Glomerular visceral epithelial cell (primary cell): ENCODE measurements around the gene TBX20.

Experiments
- DNase-seq: peaks from one replicate; pipeline ENCODE4 v3.0.0-alpha.2; 2016; ENCODE audit errors: extremely low spot score

TBX20 gene, protein sequence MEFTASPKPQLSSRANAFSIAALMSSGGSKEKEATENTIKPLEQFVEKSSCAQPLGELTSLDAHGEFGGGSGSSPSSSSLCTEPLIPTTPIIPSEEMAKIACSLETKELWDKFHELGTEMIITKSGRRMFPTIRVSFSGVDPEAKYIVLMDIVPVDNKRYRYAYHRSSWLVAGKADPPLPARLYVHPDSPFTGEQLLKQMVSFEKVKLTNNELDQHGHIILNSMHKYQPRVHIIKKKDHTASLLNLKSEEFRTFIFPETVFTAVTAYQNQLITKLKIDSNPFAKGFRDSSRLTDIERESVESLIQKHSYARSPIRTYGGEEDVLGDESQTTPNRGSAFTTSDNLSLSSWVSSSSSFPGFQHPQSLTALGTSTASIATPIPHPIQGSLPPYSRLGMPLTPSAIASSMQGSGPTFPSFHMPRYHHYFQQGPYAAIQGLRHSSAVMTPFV

DNA sequence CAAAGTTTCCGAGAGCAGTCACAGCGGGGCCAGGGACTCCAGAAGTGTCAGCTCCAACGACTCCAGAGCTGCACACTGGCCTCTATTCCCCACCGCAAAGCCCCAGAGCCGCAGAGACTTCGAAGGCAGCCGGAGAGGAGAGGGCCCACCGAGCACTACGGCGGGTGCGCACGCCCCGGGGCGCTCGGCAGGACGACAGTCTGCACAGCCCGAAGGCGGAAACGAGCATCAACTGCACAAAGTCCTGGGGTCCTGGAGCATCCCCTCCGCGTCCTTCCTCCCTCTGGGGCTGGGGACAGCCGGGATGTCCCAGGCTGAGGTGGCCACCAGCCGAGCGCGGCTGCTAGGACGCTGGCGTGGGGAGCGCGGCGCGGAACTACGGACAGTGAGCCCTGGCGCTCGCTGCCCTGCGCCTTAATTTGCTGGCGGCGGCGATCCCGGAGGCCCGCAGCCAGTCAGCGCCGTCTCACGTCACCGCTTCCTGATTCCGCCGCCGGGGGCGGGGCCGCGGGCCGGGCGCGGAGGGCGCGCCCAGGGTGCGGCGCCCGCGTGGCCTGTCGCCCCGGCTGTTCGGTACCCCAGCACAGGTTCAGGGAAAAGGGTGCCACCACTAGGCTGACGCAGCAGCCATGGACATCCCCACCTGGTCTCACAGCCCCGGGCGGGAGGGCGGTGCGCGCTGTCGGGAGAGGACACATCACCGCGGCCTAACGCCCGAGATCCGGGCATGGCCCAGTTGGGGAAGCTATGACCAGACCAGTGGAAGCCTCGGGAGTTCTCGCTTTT, at the start of gene TBX20:
TSS of gene TBX20 (minus strand) at position 391 of the 786 bp plus-strand sequence. CDS start 480 bp downstream, outside the sequence.
- peak; percentile 79 for DNase-seq

DNA sequence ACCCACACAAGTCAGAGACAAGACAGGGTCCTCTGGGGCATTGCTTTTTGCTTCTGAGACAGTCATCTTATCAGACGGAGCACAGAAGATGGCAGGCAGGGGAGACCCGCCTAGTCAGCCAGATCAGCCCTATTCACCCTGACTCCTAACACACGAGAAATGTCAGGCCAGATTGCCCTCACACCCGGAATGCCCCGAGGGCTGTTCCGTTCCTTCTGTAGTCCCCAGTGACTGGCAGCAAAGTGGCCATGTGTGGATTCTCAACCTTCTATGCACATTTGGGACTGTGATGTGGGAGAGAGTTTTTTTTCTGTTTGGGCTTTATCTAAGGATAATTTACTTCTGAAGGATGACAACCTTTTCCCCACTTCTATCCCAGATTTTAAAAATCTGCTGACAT, 35.5 kb upstream of the TBX20 start:
- no peak for DNase-seq

DNA sequence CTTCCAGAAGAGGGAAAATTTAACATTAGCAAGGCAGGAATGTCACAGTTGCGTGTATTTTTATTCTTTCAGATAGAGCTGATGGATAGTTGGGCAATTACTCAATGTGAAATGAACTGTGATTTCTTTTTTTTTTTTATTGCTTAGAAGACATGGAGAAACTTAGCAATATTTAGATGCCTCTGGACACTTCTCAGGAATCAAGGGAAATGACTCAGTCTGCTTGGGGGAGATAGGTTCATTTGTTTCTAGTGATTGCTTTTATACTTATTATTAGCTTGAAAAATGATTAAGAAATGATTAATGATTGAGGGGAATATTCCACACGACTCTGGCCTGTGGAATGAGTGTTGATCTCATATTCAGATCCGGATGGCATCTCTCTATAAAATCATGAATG, 33.1 kb upstream of the TBX20 start:
- DNase-seq: no peak

DNA sequence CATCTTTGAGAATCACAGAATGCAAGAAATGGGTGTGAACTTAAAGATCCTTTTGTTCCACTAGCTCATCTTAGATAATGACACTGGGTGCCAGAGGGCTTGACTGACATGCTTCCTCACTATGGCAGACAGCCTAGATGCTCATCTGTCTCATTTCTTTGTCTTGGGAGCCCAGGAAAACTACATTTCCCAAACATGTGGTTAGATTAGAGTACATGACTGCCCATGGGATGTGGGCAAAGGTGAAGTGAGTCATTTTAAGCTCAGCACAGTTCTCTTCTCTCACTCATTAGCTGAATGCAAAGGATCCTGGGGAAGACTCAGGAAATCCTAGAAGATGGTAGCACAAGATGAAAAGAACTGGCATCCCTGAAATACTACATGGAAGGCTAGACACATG, 32.5 kb upstream of the TBX20 start:
- DNase-seq: peak; percentile 57

DNA sequence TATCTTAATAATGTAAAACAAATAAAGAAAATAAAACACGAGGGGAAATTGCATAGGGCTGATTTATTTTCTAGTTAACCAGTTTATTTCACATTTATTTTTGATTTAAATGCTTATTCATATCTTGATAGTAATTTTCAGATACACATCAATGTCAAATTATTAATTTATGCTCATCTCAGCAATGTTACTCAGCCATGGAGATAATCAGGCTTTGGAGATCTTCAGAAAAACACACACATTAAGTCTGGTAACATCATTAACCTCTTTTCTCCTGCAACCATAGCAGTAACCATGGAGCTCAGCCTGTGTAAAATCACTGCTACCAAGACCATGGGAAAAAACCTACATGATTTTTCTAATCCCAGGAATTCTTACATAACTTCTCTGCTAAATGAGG, 31.9 kb upstream of the TBX20 start:
- DNase-seq: no peak

DNA sequence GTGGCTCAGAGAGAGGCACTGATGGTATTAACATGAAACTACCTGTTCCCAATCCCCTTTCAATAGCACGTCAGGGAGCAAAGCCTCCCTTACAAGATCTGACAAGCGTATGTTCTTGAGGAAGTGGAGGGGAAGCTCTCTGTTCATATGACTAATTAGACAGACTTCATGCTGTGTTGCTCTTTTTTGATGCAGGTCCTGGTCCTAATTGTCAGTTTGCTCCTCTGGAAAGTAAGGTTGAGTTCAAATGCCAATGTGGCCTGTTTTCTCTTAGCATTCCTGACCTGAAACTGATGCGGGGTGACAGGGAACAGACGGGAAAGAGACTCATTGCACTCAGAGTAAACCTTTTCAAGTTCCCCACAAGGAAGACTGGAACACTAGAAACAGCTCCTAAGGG, 27.0 kb upstream of the TBX20 start:
- no peak for DNase-seq

DNA sequence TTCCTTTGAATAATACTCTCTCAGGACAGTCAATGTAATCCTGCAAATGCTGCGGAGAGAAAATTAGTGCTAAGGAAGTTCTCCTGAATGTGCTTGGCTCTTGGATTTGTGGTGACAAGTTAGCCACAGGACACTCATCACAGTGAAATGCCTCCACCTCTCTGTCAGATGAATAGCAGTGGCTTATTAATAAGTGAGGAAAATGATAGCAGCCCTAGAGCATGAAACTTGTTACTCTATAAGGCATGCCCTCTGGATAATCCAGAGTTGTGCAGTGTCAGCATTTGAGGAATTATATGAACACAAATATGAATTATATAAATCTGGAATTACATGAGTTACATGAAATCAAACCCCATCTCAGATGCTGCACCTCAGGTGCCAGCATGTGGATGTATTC, 23.5 kb upstream of the TBX20 start:
- DNase-seq: no peak

DNA sequence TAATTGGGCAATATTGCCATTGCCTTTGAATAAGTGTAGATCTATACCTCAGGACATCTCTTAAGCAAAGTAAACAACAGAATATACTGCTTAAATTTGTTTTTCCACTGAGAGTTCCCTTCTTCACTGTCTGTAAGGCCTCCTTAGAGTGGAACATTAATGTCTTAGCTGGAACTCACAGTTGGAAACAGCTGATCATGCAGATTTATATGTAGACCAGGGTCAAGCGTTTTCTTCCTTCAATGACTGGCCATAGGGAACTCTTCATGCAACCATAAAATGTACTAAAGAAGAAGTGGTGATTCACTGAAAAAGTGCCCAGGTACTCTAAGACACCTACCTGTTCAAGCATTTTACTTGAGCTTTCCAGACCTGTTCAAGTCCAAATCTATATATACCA, 18.3 kb upstream of the TBX20 start:
- DNase-seq: no peak

DNA sequence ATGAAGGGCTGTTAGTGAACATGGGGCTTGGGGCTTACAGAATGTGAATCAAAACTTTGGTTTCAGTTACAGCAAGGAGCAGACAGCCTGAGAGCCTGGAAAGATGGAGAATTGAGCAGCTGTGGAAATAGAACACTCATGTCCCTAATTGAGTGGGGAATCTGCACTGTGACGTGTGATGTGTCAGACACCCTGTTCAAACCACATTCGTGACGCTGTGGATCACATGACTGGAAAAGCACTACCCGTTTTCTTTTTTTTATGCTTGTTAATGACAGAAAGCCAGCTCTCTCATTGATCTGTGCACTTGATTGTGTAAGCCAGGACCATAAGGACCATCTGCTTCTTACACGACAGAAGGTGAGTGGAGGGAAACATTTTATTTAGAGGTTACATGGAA, 15.1 kb upstream of the TBX20 start:
- no peak for DNase-seq

DNA sequence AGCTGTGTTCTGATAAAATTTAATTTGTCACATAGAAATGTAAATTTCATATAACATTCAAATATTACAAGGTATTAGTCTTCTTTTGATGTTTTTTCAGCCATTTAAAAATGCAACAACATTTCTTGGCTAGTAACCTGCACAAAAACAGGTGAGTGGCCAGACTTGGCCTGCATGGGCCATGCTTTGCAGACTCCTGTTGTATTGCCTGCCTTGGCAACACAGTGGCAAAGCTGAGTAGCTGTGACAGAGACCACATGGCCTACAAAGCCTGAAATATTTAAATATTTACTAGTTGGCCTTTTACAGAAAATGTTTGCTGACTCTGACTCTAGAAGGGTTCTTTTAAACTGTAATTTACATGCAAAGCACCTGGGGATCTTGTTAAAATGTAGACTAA, 13.5 kb upstream of the TBX20 start:
- no peak for DNase-seq

DNA sequence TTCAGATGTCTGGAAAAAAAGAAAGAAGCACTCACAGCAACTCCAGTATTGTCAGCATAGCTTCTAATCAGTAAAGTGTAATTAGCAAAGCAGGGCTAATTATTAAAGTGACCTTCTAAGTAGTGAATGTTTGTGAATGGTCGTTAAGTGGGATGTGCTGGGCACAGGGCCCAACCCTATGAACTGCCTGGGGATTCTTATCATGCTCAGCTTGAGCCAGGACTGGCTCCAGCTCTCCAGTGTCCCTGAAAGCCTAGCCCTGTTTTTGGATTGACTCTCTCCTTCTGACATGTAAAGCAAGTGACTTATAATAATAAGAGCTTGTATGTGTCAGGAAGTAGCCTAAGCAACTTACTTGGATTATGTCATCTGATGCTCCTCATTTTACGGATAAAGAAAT, 9.5 kb upstream of the TBX20 start:
- no peak for DNase-seq

DNA sequence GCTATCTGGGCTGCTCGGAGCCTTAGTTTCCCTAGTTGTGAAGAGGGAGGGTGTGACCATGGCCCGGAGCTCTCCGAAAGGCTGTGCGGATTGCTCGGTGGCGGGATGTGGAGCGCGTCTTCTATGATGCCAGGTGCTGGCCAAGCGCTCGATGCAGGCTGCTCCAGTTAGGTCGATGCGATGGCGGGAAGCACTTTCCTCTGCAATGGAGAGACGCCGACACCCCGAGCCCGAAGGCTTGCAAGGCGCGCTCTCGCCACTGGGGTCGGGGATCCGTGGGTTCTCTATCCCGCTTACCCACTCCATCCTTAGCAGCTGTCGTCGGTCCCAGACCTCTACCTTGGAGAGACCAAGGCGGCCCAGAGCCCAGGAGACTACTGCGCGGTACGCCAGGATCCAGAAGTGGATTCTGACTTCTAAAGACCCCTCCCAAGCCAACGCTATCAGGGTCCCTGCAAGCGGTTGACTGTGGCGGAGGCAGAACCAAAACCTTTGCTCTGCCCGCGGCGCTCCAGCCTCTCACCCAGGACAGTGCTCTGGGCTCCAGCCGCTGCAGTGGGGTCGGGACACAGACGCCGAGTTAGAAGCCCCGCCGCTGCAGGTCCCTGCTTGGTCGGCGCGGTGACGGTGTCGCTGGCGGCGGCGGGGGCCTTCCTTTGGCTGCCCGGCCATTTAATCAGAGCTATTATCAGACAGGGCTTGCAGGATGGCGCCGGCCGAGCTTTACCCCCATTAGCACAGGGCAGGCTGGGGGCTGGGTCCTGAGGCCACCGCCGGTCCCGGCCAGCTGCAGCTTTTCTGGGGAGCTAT, 7.8 kb upstream of the TBX20 start:
- no peak for DNase-seq

DNA sequence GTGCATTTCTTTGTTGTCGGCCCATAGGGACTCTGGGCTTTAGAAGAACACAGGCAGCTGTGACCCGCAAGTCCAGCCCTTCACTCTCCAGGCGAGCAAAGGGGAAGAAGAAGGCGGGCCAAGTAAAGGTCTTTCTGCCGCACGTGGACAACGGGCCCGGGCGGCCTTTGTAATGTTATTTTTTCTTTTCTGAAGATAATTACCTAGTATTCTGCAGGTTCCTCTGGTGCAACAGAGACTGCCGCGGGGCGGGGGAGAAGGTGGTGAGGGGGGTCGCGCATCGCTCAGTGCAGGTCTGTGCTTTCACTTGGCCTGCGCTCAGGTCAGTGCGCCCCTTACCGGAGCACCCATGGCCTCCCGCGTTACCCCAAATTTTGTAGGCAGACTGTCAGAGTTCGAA, 7.1 kb upstream of the TBX20 start:
- no peak for DNase-seq

DNA sequence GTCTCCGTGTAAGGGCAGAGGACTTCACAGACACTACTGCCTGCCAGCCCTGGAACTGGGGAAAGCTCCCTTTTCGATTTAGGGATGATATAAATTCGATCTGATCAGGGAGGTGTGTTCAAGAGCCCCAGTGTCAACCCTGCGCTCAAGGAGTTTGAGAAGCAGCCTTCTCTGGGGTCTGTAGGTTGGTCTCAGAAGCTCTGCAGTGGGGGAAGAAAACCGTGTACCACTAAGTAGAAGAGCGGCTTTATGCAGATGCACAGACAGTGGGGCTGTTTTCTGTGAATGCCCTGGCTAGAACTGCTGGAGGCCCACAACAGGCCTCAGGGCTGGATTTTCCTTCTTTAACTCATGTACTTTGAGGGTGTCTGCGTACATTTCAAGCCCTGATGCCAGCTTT, 6.3 kb upstream of the TBX20 start:
- DNase-seq: no peak

DNA sequence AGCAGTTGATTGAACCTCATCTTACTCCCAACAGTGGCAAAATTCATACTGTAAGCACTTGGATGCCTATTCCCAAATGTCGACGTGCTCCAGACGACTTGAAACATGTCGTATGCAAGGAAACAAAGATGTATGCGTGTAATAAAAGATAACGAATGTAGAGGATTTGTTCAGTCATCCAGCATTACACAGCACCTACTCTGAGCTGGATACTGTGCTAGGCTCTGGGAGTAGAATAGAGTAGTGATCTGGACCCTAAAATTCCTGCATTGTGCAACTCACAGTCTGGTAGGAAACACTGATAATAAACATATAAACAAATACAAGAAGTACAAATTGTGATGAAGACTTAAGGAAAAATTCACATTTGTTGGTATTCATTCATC, 5.6 kb upstream of the TBX20 start:
- DNase-seq: no peak

DNA sequence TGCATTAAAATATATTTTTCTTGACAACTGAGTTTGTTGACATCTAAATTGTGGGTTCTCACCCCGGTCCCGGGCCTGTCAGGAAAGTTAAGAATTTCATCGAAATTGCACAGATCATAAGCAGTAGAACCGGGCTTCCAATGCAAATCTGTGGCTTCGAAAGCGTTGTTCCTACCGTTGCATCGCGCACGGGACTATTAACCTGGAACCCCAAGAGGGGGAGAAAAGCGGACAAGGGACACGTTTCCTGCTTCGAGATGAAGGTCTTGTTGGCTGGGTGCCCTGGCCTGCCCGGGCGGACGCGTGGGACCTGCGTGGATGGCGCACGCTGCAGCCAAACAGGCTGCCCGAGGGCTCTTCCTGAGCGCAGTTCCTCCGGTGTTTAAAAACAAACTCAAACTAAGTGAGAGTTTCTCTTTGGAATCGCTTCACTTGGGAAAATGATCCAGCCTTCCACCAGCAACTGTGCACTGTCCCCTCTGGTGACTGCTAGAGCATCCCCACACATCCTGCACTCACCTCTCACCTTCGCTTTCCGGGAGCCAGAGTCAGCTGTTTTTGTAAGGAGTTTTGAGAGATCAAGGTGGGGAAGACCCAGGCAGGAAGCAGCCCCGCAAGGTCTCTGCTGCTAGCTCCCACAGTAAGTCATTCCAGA, 5.1 kb upstream of the TBX20 start:
- no peak for DNase-seq

DNA sequence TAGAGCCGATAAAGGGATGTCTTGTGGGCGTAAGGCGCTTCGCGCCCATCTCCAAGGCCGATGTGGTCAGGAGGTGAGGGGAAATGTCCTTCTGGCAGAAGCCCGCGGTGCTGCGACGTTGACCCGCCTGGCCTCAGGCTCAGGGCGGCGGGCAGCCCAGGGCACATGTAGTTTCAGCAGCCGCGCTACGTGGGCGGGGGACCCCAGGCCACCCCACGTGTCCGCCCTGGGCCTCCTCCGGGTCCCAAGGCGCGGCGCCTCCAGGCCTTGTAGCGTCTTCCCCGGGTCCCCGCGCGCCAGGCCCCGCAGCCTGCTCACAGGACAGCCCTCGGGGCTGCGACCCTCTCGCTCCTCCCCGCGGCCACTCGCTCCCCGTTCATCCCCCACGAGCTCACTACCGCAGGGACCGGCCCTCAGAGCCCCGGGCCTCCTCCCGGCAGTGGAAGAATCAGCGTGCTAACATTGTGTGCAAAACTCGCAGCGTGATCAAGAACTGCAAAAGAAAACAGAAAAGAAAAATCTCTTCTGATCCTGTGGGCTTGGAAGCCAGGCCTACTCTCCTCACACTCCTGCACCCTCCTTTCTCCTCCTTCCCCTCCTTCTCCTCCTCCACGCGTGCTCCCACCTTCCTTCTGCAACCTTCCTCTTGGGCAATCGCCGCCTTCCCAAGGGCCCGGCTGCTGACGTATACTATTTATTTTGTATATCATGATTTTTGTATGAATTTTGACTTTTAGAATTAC, 4.4 kb upstream of the TBX20 start:
- no peak for DNase-seq

DNA sequence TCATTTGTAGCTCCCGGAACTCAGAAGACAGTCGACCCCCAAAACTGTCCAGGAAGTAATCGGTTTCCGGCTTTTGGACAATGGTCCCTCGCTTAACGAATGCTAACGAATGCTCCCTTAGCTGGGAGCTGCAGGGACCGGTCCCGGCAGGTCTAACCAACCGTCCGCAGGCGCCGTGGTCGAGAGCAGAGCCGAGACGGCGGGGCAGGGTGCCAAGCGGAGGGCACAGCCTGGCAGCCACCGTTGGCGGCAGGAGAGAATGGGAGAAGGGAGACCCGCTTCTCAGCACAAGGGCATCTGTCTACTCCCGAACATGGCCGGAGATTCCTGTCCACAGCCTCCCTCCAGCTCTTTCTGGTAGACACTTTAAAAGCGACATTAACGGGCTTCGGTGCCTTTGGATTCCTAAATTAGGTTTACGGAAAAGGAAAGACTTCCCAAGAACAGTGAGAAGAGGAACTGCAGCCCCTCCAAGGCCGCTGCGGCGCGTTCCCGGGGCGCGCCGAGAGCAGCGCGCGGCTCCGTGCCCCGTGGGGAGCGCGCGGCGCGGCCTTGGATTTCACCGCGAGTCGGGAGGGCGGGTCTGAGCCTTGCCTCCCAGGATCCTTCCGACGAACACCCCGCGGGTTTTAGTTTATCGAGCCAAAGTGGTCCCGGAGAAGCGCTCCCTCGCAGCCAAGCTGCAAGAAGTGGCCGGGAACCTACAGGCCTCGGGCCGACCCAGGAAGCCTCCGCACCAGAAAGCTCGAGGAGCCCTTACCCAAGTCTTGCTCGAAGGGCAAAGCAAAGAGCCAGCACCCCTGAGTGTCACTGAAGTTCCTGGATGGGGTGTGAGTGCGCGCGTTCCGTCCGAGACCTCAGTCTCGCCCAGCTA, 3.6 kb upstream of the TBX20 start:
- DNase-seq: no peak

DNA sequence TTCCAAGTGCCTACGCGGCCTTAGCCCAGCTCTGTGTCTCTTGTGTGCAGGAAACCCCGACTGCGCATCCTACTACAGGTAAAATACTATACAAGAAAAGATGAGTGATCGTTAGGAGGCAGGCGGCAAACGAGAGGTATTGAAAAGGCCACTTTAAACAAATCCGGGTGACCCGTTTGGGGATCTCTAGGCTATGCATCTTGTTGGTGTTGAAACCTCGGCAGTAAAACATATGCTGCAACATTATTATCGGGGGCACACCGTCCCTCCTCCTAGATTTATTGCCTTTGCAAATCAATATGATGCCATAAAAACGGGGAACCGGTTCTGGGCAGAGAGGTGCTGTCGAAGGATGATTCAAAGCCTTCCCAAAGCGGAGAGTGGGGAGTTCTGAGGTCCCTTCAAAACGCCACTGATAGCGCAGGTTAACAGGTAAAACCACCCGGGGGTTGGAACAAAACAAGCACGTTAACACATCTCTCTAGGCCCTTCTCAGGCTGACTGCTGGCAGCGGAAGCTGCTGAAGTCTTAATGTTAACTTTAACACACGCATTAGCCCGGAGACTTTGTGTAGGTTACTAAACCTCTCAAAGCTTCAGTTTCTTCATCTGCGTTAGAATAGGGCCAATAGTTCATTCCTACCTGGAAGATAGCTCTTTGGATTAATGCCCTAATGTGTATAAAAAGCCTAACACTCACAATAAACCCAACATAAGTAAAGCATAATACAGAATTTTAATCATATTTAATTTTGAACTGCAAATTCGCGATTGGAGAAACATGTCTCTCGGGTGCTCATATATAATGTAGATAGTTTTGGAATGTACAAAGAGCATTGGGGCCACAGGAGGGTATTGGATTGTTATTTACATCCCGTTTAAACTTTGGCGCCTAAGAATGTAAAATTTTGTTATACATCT, 2.6 kb upstream of the TBX20 start:
- DNase-seq: no peak
